HepG2 (cell line): Measurements from ENCODE around the gene NEDD4L. TPM values are rescaled to one million over a fixed set of nuclear protein-coding genes. Genes with fewer than 3 reads are reported as not detected.

Experiments used
- ATM ChIP-seq: fragments of 450-650 bp; IDR thresholded peaks from 2 replicates; pipeline ENCODE4 v1.7.1; 2017; ENCODE audit warnings: mild to moderate bottlenecking, borderline replicate concordance
- FOXO4 ChIP-seq: sonication (generic); formaldehyde crosslinking; conservative IDR thresholded peaks from 2 replicates; pipeline ENCODE4 v1.8.1; 2023; ENCODE audit warnings: missing genetic modification reagents
- IRF1 ChIP-seq: sonication (generic); formaldehyde crosslinking; IDR thresholded peaks from 2 replicates; pipeline ENCODE4 v1.4.0; 2020; ENCODE audit warnings: low read depth, mild to moderate bottlenecking, missing genetic modification reagents
- PCBP1 ChIP-seq: fragments of 200-400 bp; formaldehyde crosslinking; IDR thresholded peaks from 2 replicates; pipeline ENCODE4 v1.6.1; 2017; ENCODE audit warnings: mild to moderate bottlenecking, low read depth, low read length, borderline replicate concordance
- ZBTB4 ChIP-seq: sonication (generic); formaldehyde crosslinking; IDR thresholded peaks from 2 replicates; pipeline ENCODE4 v1.4.0; 2020; ENCODE audit warnings: missing genetic modification reagents, mild to moderate bottlenecking, borderline replicate concordance
- polyA plus RNA-seq, 8 experiments: library from polyadenylated mRNA; depleted of rRNA in 3 of 8; stranded (reverse) in 7 of 8; unstranded in 1 of 8; fragments of >200 nt; fragmentation: Illumina TruSeq in 4 of 8; extraction: Trizol in 4 of 8; gene quantifications; 2 replicates each; pipeline versions ENCODE4 v1.2.1 to v1.2.3, GENCODE V29; 2011 to 2016; ENCODE audit warnings: low read depth in 4 of 8, missing spikeins in 1 of 8, mixed read lengths in 1 of 8; ENCODE audit not compliant: insufficient read depth in 1 of 8
- total RNA-seq, 5 experiments: library from RNA; depleted of rRNA; stranded (reverse); fragments of >200 nt; fragmentation: Illumina TruSeq; extraction: Trizol; gene quantifications; 2 replicates each; pipeline ENCODE4 v1.2.3, GENCODE V29; 2016; ENCODE audit warnings: low read depth in 1 of 5
- TF ChIP-seq, protein P1 (sequence below): sonication (generic); formaldehyde crosslinking; IDR thresholded peaks from 2 replicates; pipeline ENCODE4; 2020; ENCODE audit warnings: missing genetic modification reagents, mild to moderate bottlenecking, borderline replicate concordance

The NEDD4L gene
- total and polyA plus RNA-seq, 2 of the 13 experiments (the other 11 are each of a cell fraction or from before 2014, with no cell fraction given) = 168 to 390 TPM

DNA sequence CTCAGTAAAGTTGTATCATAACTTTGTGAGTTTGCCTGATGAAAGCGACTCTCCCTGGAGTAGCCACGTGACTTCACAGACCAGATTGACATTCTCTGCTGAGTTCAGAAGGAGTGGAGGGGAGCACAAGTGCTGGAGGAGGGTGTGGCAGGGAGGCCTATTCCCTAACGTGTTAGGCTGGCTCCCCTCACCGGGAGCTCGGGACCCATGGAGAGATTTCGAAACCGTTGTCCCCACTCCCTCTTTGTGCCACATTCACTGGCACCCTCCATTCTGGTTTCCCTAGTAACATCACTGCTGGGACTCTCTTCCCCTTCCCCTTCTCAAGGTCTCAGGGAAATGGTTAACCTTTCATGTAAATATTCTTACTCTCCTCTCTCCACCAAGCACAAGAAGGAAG lies 304.9 kb downstream of the NEDD4L start (continued):
- TF ChIP-seq FOXO4 (no peak), IRF1 (CRISPR knock-in tag) (no peak), ZBTB4 (CRISPR knock-in tag) (no peak), ATM (no peak), PCBP1 (no peak)
- TF ChIP-seq, protein P1, sequence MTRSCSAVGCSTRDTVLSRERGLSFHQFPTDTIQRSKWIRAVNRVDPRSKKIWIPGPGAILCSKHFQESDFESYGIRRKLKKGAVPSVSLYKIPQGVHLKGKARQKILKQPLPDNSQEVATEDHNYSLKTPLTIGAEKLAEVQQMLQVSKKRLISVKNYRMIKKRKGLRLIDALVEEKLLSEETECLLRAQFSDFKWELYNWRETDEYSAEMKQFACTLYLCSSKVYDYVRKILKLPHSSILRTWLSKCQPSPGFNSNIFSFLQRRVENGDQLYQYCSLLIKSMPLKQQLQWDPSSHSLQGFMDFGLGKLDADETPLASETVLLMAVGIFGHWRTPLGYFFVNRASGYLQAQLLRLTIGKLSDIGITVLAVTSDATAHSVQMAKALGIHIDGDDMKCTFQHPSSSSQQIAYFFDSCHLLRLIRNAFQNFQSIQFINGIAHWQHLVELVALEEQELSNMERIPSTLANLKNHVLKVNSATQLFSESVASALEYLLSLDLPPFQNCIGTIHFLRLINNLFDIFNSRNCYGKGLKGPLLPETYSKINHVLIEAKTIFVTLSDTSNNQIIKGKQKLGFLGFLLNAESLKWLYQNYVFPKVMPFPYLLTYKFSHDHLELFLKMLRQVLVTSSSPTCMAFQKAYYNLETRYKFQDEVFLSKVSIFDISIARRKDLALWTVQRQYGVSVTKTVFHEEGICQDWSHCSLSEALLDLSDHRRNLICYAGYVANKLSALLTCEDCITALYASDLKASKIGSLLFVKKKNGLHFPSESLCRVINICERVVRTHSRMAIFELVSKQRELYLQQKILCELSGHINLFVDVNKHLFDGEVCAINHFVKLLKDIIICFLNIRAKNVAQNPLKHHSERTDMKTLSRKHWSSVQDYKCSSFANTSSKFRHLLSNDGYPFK (CRISPR knock-in tag) = no peak
